DND-41 (cell line): ENCODE data around the gene MCAT.

Experiments
- ATAC-seq: fragments of 200-7000 bp; cut with Tn5 transposase; 3 replicates; pipeline ENCODE4 v1.9.1; 2021; ENCODE audit warnings: low read depth; ENCODE audit not compliant: insufficient read depth
- DNase-seq: peaks from one replicate; pipeline ENCODE4 v3.0.0-alpha.2; 2020
- H2AFZ ChIP-seq: 2 replicates; pipeline ENCODE4 v1.6.0; 2012; ENCODE audit warnings: low read depth, low read length
- H3K27ac ChIP-seq: 2 replicates; pipeline ENCODE4 v1.5.1; 2012; ENCODE audit warnings: low read length, inconsistent platforms
- H3K27me3 ChIP-seq: fragments of 200-600 bp; sonication (generic); 2 replicates; pipeline ENCODE4 v1.6.0; 2012; ENCODE audit warnings: low read length, mild to moderate bottlenecking, inconsistent platforms; ENCODE audit not compliant: insufficient read depth, poor library complexity
- H3K36me3 ChIP-seq: 2 replicates; pipeline ENCODE4 v1.5.1; 2012; ENCODE audit warnings: low read length, inconsistent platforms; ENCODE audit not compliant: insufficient read depth
- H3K4me1 ChIP-seq: 2 replicates; pipeline ENCODE4 v1.5.1; 2012; ENCODE audit warnings: mild to moderate bottlenecking, low read length; ENCODE audit not compliant: insufficient read depth
- H3K4me2 ChIP-seq: 2 replicates; pipeline ENCODE4 v1.6.0; 2012; ENCODE audit warnings: mild to moderate bottlenecking, moderate library complexity, low read length, inconsistent platforms; ENCODE audit not compliant: insufficient read depth
- H3K4me3 ChIP-seq, 2 experiments: fragments of 200-600 bp in 1 of 2; shearing (Covaris generic) in 1 of 2; 2 replicates each; pipeline ENCODE4 v1.5.1; 2012 to 2016; ENCODE audit warnings: inconsistent platforms in 2 of 2, low read length in 2 of 2, mild to moderate bottlenecking in 2 of 2, low read depth in 1 of 2, moderate library complexity in 1 of 2
- H3K79me2 ChIP-seq: 2 replicates; pipeline ENCODE4 v1.6.0; 2012; ENCODE audit warnings: low read length, inconsistent platforms; ENCODE audit not compliant: insufficient read depth
- H3K9ac ChIP-seq: 2 replicates; pipeline ENCODE4 v1.6.0; 2012; ENCODE audit warnings: low read depth, mild to moderate bottlenecking, inconsistent platforms, low read length, moderate library complexity
- H3K9me3 ChIP-seq: 2 replicates; pipeline ENCODE4 v1.5.1; 2012; ENCODE audit warnings: low read length, moderate library complexity, mild to moderate bottlenecking, inconsistent platforms; ENCODE audit not compliant: insufficient read depth, severe bottlenecking
- H4K20me1 ChIP-seq: 2 replicates; pipeline ENCODE4 v1.6.0; 2012; ENCODE audit warnings: low read length; ENCODE audit not compliant: insufficient read depth
- EZH2 ChIP-seq: IDR thresholded peaks from 3 replicates; pipeline ENCODE4 v1.6.1; 2012; ENCODE audit warnings: borderline replicate concordance, low read depth, mild to moderate bottlenecking, moderate library complexity, low read length, inconsistent platforms; ENCODE audit not compliant: severe bottlenecking
- TF ChIP-seq, protein P1 (sequence below): IDR thresholded peaks from 2 replicates; pipeline ENCODE4 v1.5.1; 2012; ENCODE audit warnings: borderline replicate concordance, low read length, moderate library complexity, mild to moderate bottlenecking; ENCODE audit not compliant: poor library complexity, severe bottlenecking; ENCODE audit errors: extremely low read depth

MCAT gene

GRCh38 chr22:43144949-43145348 lies 1.8 kb upstream of the MCAT start:
- Histone ChIP-seq H2AFZ (peak overlapping the region; percentile 45; the same call in 1 of the 2 replicates), H3K4me1 (peaks cover 26% of the 10 kb centered on the region)

DNA sequence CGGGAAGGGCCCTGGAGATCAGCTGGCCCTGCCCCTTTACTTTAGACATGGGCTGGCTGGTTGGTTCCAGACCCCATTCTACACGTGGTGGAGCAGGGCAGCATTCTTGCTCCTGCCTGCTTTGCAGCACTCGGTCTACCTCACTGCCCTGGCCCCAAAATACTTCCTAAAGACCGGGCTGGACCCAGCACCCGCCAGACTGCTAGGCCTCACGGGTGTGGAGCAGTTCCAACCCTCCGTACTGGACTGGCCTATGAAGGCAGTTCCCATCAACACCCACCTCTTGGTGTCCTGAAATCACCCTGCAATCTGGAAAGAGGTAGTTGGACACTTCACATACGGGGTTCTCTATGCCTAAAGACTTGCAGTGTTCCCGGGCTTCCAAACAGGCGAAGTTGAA lies 6.4 kb downstream of the MCAT start:
- Histone ChIP-seq H3K9ac (no peak overlapping the region), H3K36me3 (peaks cover 83% of the 10 kb centered on the region), H3K4me2 (no peak overlapping the region), H4K20me1 (peaks cover 20% of the 10 kb centered on the region), H3K27me3 (no peaks in the 10 kb centered on the region), H3K4me1 (peaks cover 12% of the 10 kb centered on the region), H3K27ac (no peak overlapping the region), H3K4me3 (no peak overlapping the region), H2AFZ (no peak overlapping the region), H3K9me3 (no peaks in the 10 kb centered on the region), H3K79me2 (peaks cover 3% of the 10 kb centered on the region)
- ATAC-seq (no peak), DNase-seq (no peak)
- TF ChIP-seq, protein P1, sequence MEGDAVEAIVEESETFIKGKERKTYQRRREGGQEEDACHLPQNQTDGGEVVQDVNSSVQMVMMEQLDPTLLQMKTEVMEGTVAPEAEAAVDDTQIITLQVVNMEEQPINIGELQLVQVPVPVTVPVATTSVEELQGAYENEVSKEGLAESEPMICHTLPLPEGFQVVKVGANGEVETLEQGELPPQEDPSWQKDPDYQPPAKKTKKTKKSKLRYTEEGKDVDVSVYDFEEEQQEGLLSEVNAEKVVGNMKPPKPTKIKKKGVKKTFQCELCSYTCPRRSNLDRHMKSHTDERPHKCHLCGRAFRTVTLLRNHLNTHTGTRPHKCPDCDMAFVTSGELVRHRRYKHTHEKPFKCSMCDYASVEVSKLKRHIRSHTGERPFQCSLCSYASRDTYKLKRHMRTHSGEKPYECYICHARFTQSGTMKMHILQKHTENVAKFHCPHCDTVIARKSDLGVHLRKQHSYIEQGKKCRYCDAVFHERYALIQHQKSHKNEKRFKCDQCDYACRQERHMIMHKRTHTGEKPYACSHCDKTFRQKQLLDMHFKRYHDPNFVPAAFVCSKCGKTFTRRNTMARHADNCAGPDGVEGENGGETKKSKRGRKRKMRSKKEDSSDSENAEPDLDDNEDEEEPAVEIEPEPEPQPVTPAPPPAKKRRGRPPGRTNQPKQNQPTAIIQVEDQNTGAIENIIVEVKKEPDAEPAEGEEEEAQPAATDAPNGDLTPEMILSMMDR: no peak
- TF ChIP-seq EZH2: no peak

More at GRCh38 chr22:43144949-43145348, 1.8 kb upstream of the MCAT start:
- Histone ChIP-seq H3K9me3 (no peaks in the 10 kb centered on the region), H3K27me3 (no peaks in the 10 kb centered on the region), H3K36me3 (peaks cover 19% of the 10 kb centered on the region), H3K9ac (no peak overlapping the region), H3K4me3 (no peak overlapping the region), H4K20me1 (peaks cover 4% of the 10 kb centered on the region; the same call in 1 of the 2 replicates), H3K27ac (no peak overlapping the region), H3K4me2 (no peak overlapping the region), H3K79me2 (peaks cover 16% of the 10 kb centered on the region)
- ATAC-seq (no peak), DNase-seq (no peak)
- TF ChIP-seq EZH2: no peak
- TF ChIP-seq, protein P1: no peak

- TF ChIP-seq, protein P1: peak; percentile 79
- no peak for TF ChIP-seq EZH2
- H3K4me1 ChIP-seq: peaks cover 7% of the 10 kb centered on the region
- no peaks in the 10 kb centered on the region for H3K79me2 ChIP-seq
- ATAC-seq (peak; percentile 94), DNase-seq (peak; percentile 56)
- peaks cover 19% of the 10 kb centered on the region for H4K20me1 ChIP-seq
- H3K9ac ChIP-seq: no peak overlapping the region
- H3K4me2 ChIP-seq: no peak overlapping the region
- H2AFZ ChIP-seq: no peak overlapping the region
- H3K27me3 ChIP-seq: no peaks in the 10 kb centered on the region
- H3K4me3 ChIP-seq: no peak overlapping the region
- H3K27ac ChIP-seq: no peak overlapping the region
- no peaks in the 10 kb centered on the region for H3K9me3 ChIP-seq
- peaks cover 84% of the 10 kb centered on the region for H3K36me3 ChIP-seq
These were observed 6.9 kb downstream of the MCAT start for GRCh38 chr22:43136255-43136654.

DNA sequence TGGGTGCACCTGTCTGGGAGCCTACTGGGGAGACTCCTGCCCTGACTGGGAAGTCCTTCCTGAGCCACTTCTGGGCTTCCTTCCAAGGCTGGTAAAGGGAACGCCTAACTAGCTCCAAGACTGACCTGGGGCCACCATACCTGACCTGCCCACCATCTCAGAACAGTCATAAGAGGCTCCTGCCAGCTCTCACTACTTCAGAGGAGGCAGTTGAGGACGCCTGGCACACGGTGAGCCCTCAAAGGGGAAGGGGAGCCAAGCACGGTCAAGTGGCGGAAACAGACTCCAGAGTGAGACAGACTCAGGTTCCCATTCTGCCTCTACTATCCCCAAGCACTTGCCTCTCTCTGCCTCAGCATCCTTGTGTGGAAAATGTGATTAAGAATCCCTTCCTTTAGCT lies 7.6 kb downstream of the MCAT start:
- H3K4me1 ChIP-seq: no peaks in the 10 kb centered on the region
- ATAC-seq: no peak
- H2AFZ ChIP-seq: no peak overlapping the region
- no peaks in the 10 kb centered on the region for H3K79me2 ChIP-seq
- no peak overlapping the region for H3K4me2 ChIP-seq
- TF ChIP-seq, protein P1: no peak
- TF ChIP-seq EZH2: no peak
- no peak overlapping the region for H3K4me3 ChIP-seq
- H3K27me3 ChIP-seq: no peaks in the 10 kb centered on the region
- H3K27ac ChIP-seq: no peak overlapping the region
- no peaks in the 10 kb centered on the region for H3K9me3 ChIP-seq
- no peak overlapping the region for H3K9ac ChIP-seq
- H4K20me1 ChIP-seq: peaks cover 15% of the 10 kb centered on the region
- H3K36me3 ChIP-seq: peaks cover 81% of the 10 kb centered on the region
- DNase-seq: no peak
